ENCODE results near the gene SH2D1A. TPM values are rescaled to one million over a fixed set of nuclear protein-coding genes. Genes with fewer than 3 reads are reported as not detected.

The SH2D1A gene
- polyA plus RNA-seq, 1 donor, result 0.82 TPM

DNA sequence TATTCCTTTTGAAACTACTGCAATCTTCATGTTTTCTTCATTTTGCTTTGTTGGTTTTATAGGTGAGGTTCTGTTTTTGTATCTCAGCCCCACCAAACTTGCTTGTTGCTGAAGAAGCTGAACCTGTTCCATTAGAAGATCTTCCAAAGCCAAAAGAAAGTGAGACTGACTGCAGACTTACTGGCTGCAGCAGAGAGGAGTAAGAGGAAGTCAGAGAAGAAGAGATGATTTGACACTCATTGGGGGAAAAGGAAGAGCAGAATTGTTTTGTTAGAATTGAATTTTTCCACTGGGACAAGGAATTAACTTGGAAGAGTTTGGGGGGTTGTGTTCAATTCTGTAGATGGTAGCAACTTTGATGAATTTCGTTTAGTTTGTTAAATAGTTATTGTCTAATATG is 10.8 kb upstream of the SH2D1A start:
- no peaks in the 10 kb centered on the region for H3K4me1 ChIP-seq (ENCODE audit: control insufficient read depth, insufficient read depth, low read length)
- no peak overlapping the region for H3K27ac ChIP-seq (ENCODE audit: low read length)
- no peaks in the 10 kb centered on the region for H3K36me3 ChIP-seq (ENCODE audit: control insufficient read depth, insufficient read depth, low read length)
- no CpG with 5 or more reads among the region's 1 CpG for WGBS (ENCODE audit: insufficient coverage, low lambda C conversion rate)
- no peaks in the 10 kb centered on the region for H3K27me3 ChIP-seq (ENCODE audit: control insufficient read depth, insufficient read depth, low read length)
- peaks cover 5% of the 10 kb centered on the region for H3K9me3 ChIP-seq (ENCODE audit: control insufficient read depth, low read depth, low read length)
- no peak overlapping the region for H3K4me3 ChIP-seq (ENCODE audit: low read length)
- DNase-seq, result no peak

DNA sequence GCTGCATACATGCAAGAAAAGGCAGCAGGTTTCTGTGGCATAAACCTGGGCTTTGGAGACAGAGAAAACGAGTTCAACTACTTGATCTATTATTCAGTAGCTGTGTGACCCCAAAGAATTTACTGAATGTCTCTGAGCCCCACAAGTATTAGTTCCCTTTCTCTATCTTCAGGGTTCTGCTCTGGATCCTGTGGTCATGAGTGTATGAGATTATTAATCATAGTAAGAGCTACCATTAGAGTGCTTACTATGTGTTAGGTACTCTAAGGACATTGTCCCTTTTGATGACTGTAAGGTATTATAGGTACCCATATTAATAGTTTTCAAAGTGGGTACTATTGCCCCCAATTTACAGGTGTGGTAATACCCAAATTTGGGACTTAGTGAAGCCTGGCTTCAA is 8.4 kb upstream of the SH2D1A start:
- H3K27ac ChIP-seq (ENCODE audit: low read length), result no peak overlapping the region
- H3K4me1 ChIP-seq (ENCODE audit: control insufficient read depth, insufficient read depth, low read length), result no peaks in the 10 kb centered on the region
- DNase-seq, result no peak
- H3K27me3 ChIP-seq (ENCODE audit: control insufficient read depth, insufficient read depth, low read length), result no peaks in the 10 kb centered on the region
- no CpG with 5 or more reads among the region's 1 CpG for WGBS (ENCODE audit: insufficient coverage, low lambda C conversion rate)
- H3K36me3 ChIP-seq (ENCODE audit: control insufficient read depth, insufficient read depth, low read length), result no peaks in the 10 kb centered on the region
- no peak overlapping the region for H3K4me3 ChIP-seq (ENCODE audit: low read length)
- H3K9me3 ChIP-seq (ENCODE audit: control insufficient read depth, low read depth, low read length), result peaks cover 3% of the 10 kb centered on the region

DNA sequence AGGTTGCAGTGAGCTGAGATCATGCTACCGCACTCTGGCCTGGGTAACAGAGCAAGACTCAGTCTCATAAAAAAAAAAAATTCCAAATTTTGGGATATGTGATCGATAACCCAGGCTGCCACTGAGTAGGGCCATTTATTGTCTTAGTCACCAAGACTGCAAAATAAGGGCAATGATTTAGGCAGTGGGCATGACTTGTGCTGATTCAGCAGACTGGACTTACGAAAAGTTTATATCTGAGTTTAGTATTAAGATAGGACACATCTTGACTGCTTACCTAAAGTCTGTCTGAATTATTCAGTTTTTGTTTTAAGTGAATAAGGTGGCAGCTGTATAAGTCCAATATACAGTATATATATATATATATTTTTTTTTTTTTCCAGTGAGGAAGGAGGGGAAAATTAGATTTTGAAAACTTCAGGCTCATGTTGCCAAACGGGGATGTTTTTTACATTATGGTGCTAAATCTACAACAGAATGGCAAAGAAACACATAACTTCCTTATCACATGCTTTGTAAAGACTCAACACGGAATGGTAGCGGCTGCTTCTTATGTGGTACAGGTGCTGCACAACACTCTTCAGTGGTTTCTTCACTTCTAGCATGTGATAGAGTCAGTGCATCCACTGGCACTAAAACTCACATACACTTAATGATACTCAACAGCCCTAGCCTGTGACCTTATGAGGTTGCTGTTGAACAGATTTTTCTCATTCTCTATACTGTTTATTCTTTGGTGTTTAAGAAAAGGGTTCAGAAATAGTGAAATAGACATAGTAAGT is 7.4 kb upstream of the SH2D1A start:
- H3K27ac ChIP-seq (ENCODE audit: low read length), result no peak overlapping the region
- no CpG with 5 or more reads among the region's 6 CpGs for WGBS (ENCODE audit: insufficient coverage, low lambda C conversion rate)
- H3K4me1 ChIP-seq (ENCODE audit: control insufficient read depth, insufficient read depth, low read length), result no peaks in the 10 kb centered on the region
- H3K4me3 ChIP-seq (ENCODE audit: low read length), result no peak overlapping the region
- H3K36me3 ChIP-seq (ENCODE audit: control insufficient read depth, insufficient read depth, low read length), result no peaks in the 10 kb centered on the region
- DNase-seq, result no peak
- no peaks in the 10 kb centered on the region for H3K27me3 ChIP-seq (ENCODE audit: control insufficient read depth, insufficient read depth, low read length)
- no peaks in the 10 kb centered on the region for H3K9me3 ChIP-seq (ENCODE audit: control insufficient read depth, low read depth, low read length)

DNA sequence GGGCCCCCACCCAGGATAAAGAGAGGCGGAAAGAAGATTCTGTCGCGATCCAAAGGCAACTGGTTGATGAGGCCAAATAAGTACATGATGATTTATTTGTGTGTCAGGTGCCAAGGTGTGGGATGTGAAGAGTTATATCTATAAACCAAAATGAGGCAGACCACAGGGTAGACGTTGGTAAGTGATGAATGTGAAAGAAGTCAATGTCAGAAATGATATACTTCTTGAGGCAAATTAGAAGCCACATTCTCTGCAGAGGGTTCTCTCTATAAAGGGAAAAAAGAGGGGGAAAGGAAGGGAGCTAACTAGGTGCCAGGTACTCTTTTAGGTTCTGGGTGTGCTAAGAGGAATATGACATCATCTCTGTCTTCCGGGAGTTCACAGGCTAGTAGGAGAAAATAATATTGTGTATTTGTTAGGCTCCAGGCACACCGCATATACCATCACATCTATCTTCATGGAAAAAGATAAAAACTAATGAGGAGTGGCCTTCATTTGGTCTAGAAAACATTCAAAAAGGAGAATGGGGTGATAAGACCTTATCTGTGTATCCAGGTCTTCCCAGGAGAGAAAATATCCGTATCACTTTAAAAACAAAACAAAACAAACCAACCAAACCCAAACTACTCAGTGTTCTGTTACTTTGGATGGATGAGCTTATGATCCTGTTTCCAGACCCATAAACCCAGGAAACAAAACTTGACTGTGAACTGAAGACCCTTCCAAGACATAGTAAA is 4.8 kb upstream of the SH2D1A start:
- no peak for DNase-seq
- H3K27me3 ChIP-seq (ENCODE audit: control insufficient read depth, insufficient read depth, low read length), result no peaks in the 10 kb centered on the region
- no CpG with 5 or more reads among the region's 7 CpGs for WGBS (ENCODE audit: insufficient coverage, low lambda C conversion rate)

DNA sequence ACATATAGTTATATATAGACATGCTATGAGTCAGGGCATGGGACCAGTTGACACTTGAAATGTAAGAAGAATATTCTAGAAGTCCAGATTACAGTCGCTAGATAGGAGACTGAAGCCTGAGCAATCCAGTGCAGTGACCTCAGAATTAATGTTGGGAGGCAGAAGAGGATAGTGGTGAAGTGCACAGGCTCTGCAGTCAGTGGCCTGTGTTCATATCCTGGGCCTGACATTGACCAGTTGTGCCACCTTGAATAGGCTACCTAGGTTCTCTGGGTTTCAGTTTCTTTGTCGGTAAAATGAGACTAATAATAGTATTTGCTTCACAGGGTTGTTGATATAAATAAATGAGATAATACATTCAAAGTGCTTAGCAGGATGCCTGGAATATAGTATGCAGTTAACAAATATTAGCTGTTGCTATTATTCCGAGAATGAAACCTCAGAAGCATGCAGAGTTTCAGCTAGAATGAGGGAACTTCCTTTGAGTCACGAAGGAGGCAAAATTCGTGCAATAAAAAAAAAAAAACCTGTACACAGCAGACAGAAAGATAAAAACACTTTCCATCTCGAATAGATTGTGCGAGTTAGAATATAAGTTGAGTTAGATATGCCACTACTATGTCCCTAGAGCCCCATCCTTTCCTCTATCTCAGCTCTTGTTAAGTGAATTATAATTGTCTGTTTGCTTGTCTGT is 4.0 kb upstream of the SH2D1A start:
- Histone ChIP-seq H3K9me3 (ENCODE audit: control insufficient read depth, low read depth, low read length) (no peaks in the 10 kb centered on the region), H3K4me1 (ENCODE audit: control insufficient read depth, insufficient read depth, low read length) (no peaks in the 10 kb centered on the region), H3K27ac (ENCODE audit: low read length) (no peak overlapping the region), H3K36me3 (ENCODE audit: control insufficient read depth, insufficient read depth, low read length) (no peaks in the 10 kb centered on the region), H3K4me3 (ENCODE audit: low read length) (no peak overlapping the region), H3K27me3 (ENCODE audit: control insufficient read depth, insufficient read depth, low read length) (no peaks in the 10 kb centered on the region)
- WGBS (ENCODE audit: insufficient coverage, low lambda C conversion rate), result 73% methylated on average over 2 of the region's 7 CpGs
- no peak for DNase-seq

More for the DNA sequence above, 4.8 kb upstream of the SH2D1A start:
- no peaks in the 10 kb centered on the region for H3K36me3 ChIP-seq (ENCODE audit: control insufficient read depth, insufficient read depth, low read length)
- no peaks in the 10 kb centered on the region for H3K9me3 ChIP-seq (ENCODE audit: control insufficient read depth, low read depth, low read length)
- no peak overlapping the region for H3K27ac ChIP-seq (ENCODE audit: low read length)
- H3K4me3 ChIP-seq (ENCODE audit: low read length), result no peak overlapping the region
- no peaks in the 10 kb centered on the region for H3K4me1 ChIP-seq (ENCODE audit: control insufficient read depth, insufficient read depth, low read length)

DNA sequence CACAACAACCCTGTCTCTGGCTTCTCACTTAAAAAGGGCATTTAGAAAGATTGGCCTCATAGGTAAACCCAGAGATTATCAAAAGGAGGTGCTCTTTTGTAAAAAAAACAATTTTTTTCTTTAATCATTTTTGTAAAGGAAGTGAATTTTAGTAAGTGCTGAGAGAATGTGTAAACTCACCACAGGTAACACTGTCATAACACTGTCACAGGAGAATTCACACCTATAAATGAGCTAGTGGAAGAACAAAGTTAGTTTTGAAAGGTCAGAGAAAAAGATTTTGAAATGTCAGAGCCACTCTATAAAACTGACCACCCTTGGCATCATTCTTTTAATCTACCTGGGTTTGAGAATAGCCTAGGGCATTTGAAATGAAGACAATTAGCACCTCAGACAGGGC is 3.3 kb upstream of the SH2D1A start:
- no peaks in the 10 kb centered on the region for H3K4me1 ChIP-seq (ENCODE audit: control insufficient read depth, insufficient read depth, low read length)
- H3K4me3 ChIP-seq (ENCODE audit: low read length), result no peak overlapping the region
- DNase-seq, result no peak
- no peaks in the 10 kb centered on the region for H3K36me3 ChIP-seq (ENCODE audit: control insufficient read depth, insufficient read depth, low read length)
- H3K9me3 ChIP-seq (ENCODE audit: control insufficient read depth, low read depth, low read length), result no peaks in the 10 kb centered on the region
- H3K27ac ChIP-seq (ENCODE audit: low read length), result no peak overlapping the region
- no peaks in the 10 kb centered on the region for H3K27me3 ChIP-seq (ENCODE audit: control insufficient read depth, insufficient read depth, low read length)

DNA sequence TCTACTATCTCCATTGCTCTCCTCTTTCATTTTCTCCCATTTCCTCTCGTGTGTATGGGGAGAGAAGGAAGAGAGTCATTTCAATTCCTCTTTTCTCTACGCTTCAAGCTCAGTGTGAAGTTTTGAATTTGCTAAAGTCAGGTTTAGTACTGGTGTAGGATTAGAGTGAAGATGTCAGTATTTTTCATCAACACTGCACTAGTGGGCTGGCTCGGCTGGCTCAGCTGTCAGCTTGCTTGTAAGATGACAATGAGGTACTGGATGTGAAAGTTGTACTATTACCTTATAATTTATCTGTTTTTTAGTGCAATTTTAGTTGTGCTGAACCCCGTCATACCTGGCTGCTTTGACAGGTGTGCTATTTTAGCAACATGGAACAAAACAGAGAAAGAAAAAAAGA is 2.1 kb upstream of the SH2D1A start:
- Histone ChIP-seq H3K4me1 (ENCODE audit: control insufficient read depth, insufficient read depth, low read length) (no peaks in the 10 kb centered on the region), H3K27ac (ENCODE audit: low read length) (no peak overlapping the region), H3K27me3 (ENCODE audit: control insufficient read depth, insufficient read depth, low read length) (no peaks in the 10 kb centered on the region), H3K4me3 (ENCODE audit: low read length) (no peak overlapping the region), H3K36me3 (ENCODE audit: control insufficient read depth, insufficient read depth, low read length) (no peaks in the 10 kb centered on the region), H3K9me3 (ENCODE audit: control insufficient read depth, low read depth, low read length) (no peaks in the 10 kb centered on the region)
- DNase-seq, result no peak
- WGBS (ENCODE audit: insufficient coverage, low lambda C conversion rate), result no CpG with 5 or more reads among the region's 4 CpGs

DNA sequence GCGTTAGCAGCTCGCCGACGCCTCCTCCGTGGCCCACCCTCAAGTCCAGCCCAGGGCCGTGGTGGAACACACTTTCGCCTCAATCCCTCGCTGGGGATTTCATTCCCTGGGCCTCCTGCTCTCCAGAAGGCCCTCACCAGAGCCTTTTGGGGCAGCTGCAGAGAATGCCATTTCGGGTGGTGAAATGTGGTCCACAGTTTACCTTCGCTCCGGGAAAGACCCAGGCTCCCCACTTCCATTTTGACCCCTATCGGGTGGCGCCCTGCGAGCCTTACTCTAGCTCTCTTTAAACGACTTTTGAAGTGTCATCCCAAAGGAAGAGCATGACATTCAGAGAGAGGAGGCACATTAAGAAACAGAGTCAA is 496 bp downstream of the SH2D1A start:
- H3K4me3 ChIP-seq (ENCODE audit: low read length), result no peak overlapping the region
- no peaks in the 10 kb centered on the region for H3K9me3 ChIP-seq (ENCODE audit: control insufficient read depth, low read depth, low read length)
- no peaks in the 10 kb centered on the region for H3K36me3 ChIP-seq (ENCODE audit: control insufficient read depth, insufficient read depth, low read length)
- no peak overlapping the region for H3K27ac ChIP-seq (ENCODE audit: low read length)
- no CpG with 5 or more reads among the region's 15 CpGs for WGBS (ENCODE audit: insufficient coverage, low lambda C conversion rate)
- no peaks in the 10 kb centered on the region for H3K4me1 ChIP-seq (ENCODE audit: control insufficient read depth, insufficient read depth, low read length)
- no peaks in the 10 kb centered on the region for H3K27me3 ChIP-seq (ENCODE audit: control insufficient read depth, insufficient read depth, low read length)
- DNase-seq, result no peak

DNA sequence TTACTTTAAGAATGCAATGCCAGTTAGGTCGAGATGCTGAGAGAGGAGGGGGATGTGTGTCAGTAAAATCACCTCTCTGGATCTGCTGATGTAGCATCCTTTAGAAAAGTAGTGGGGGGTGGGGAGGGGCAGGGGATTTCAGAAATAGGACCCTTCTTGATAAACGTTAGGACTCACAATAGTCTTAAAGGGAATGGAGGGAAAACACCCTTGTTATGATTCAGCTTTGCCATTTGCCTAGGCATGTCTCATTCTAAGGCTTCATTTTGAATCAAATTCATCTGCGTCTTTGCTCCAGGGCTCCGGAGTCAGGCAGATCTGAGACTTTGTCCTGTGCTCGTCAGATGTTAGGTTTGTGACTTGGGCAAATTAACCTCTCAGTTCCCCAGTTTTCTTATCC is 879 bp downstream of the SH2D1A start:
- no peaks in the 10 kb centered on the region for H3K9me3 ChIP-seq (ENCODE audit: control insufficient read depth, low read depth, low read length)
- no peaks in the 10 kb centered on the region for H3K27me3 ChIP-seq (ENCODE audit: control insufficient read depth, insufficient read depth, low read length)
- H3K4me3 ChIP-seq (ENCODE audit: low read length), result no peak overlapping the region
- no CpG with 5 or more reads among the region's 5 CpGs for WGBS (ENCODE audit: insufficient coverage, low lambda C conversion rate)
- no peak for DNase-seq
- H3K4me1 ChIP-seq (ENCODE audit: control insufficient read depth, insufficient read depth, low read length), result no peaks in the 10 kb centered on the region
- H3K27ac ChIP-seq (ENCODE audit: low read length), result no peak overlapping the region
- H3K36me3 ChIP-seq (ENCODE audit: control insufficient read depth, insufficient read depth, low read length), result no peaks in the 10 kb centered on the region

DNA sequence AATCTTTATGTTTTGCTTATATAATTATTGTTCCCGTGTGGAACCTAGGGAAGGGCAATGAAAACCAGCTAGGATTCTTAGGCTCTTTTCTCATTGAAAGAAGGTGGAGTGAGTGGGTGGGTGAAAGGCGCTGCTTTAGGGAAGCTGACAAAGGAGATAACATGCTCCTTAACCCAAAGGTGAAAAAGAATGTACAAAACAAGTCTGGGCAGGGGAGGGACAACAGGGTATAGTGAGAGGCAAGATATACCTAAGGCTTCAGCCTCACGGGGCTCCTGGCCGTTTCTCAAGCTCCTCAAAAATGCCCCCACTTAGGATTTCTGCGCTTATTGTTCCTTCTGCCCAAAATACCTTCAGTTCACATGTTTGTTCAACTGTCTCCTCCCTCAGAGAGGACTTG is 1.8 kb downstream of the SH2D1A start:
- no peak for DNase-seq
- Histone ChIP-seq H3K4me3 (ENCODE audit: low read length) (no peak overlapping the region), H3K4me1 (ENCODE audit: control insufficient read depth, insufficient read depth, low read length) (no peaks in the 10 kb centered on the region), H3K27ac (ENCODE audit: low read length) (no peak overlapping the region), H3K9me3 (ENCODE audit: control insufficient read depth, low read depth, low read length) (no peaks in the 10 kb centered on the region), H3K27me3 (ENCODE audit: control insufficient read depth, insufficient read depth, low read length) (no peaks in the 10 kb centered on the region), H3K36me3 (ENCODE audit: control insufficient read depth, insufficient read depth, low read length) (no peaks in the 10 kb centered on the region)
- WGBS (ENCODE audit: insufficient coverage, low lambda C conversion rate), result no CpG with 5 or more reads among the region's 5 CpGs
